SK-N-SH treated with all-trans-retinoic acid at 6 μM for 48 hours (cell line): ENCODE measurements around the gene RASGEF1B.

ENCODE experiments used
- RARB ChIP-seq: fragments of 250-450 bp; sonication (Bioruptor Pico); IDR thresholded peaks from 2 replicates; pipeline ENCODE4 v1.8.0; 2021; ENCODE audit warnings: mild to moderate bottlenecking, moderate library complexity
- ZNF8 ChIP-seq: fragments of 450-650 bp; formaldehyde crosslinking; IDR thresholded peaks from 2 replicates; pipeline ENCODE4 v1.5.0; 2020; ENCODE audit warnings: mild to moderate bottlenecking, moderate library complexity
- TF ChIP-seq, protein P1 (sequence below): fragments of 250-450 bp; sonication (Bioruptor Pico); IDR thresholded peaks from 2 replicates; pipeline ENCODE4 v1.5.1; 2020; ENCODE audit warnings: low read depth, mild to moderate bottlenecking, moderate library complexity
- TF ChIP-seq, protein P2 (sequence below): fragments of 250-450 bp; sonication (Bioruptor Pico); IDR thresholded peaks from 2 replicates; pipeline ENCODE4 v1.8.0; 2020; ENCODE audit warnings: mild to moderate bottlenecking, moderate library complexity, borderline replicate concordance

- TF ChIP-seq, protein P1, sequence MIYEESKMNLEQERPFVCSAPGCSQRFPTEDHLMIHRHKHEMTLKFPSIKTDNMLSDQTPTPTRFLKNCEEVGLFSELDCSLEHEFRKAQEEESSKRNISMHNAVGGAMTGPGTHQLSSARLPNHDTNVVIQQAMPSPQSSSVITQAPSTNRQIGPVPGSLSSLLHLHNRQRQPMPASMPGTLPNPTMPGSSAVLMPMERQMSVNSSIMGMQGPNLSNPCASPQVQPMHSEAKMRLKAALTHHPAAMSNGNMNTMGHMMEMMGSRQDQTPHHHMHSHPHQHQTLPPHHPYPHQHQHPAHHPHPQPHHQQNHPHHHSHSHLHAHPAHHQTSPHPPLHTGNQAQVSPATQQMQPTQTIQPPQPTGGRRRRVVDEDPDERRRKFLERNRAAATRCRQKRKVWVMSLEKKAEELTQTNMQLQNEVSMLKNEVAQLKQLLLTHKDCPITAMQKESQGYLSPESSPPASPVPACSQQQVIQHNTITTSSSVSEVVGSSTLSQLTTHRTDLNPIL (CRISPR knock-in tag), result no peak
- TF ChIP-seq ZNF8 (CRISPR knock-in tag) (no peak), RARB (CRISPR knock-in tag) (no peak)
- TF ChIP-seq, protein P2, sequence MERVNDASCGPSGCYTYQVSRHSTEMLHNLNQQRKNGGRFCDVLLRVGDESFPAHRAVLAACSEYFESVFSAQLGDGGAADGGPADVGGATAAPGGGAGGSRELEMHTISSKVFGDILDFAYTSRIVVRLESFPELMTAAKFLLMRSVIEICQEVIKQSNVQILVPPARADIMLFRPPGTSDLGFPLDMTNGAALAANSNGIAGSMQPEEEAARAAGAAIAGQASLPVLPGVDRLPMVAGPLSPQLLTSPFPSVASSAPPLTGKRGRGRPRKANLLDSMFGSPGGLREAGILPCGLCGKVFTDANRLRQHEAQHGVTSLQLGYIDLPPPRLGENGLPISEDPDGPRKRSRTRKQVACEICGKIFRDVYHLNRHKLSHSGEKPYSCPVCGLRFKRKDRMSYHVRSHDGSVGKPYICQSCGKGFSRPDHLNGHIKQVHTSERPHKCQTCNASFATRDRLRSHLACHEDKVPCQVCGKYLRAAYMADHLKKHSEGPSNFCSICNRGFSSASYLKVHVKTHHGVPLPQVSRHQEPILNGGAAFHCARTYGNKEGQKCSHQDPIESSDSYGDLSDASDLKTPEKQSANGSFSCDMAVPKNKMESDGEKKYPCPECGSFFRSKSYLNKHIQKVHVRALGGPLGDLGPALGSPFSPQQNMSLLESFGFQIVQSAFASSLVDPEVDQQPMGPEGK, result no peak
Observed at GRCh38 chr4:81428002-81428401, 43.7 kb downstream of the RASGEF1B start.
